Stimulated activated CD8-positive, alpha-beta memory T cell treated with anti-CD3 and anti-CD28 coated beads, Interleukin-15, amount 100 ng/mL, for 1 hour (primary cell): Measurements from ENCODE around the gene NPAS4.
"Not testable (repeated sequence)": the region's sequence is repeated elsewhere in the genome, so short reads cannot be mapped to it uniquely, and the experiment has no call there.

Experiments used
- DNase-seq: peaks from one replicate; pipeline ENCODE4 v3.0.0-alpha.2; 2020; ENCODE audit warnings: low read depth

Gene NPAS4

GRCh38 chr11:66457826-66458225 lies 37.0 kb downstream of the NPAS4 start:
- DNase-seq: no peak

- no peak for DNase-seq
These were observed 38.4 kb downstream of the NPAS4 start for GRCh38 chr11:66459138-66459778.

- no peak for DNase-seq
These were observed 41.2 kb downstream of the NPAS4 start for GRCh38 chr11:66462010-66462409.

- no peak for DNase-seq
These were observed 42.1 kb downstream of the NPAS4 start for GRCh38 chr11:66462911-66463310.

GRCh38 chr11:66464116-66464515 lies 43.3 kb downstream of the NPAS4 start:
- DNase-seq: not testable (repeated sequence)

- no peak for DNase-seq
These were observed 44.1 kb downstream of the NPAS4 start for GRCh38 chr11:66464916-66465315.

GRCh38 chr11:66465373-66466224 lies 44.8 kb downstream of the NPAS4 start:
- no peak for DNase-seq

- peak; percentile 95 for DNase-seq
These were observed 45.6 kb downstream of the NPAS4 start, which contains the start of gene PELI3 for GRCh38 chr11:66466225-66467033. TSS of gene PELI3 (plus strand) at chr11:66466905. CDS start at chr11:66468129, 1,224 bp downstream.

GRCh38 chr11:66467034-66467659 lies 46.3 kb downstream of the NPAS4 start:
- no peak for DNase-seq

- DNase-seq: no peak
These were observed 46.9 kb downstream of the NPAS4 start for GRCh38 chr11:66467756-66468155.

GRCh38 chr11:66468691-66469090 lies 47.9 kb downstream of the NPAS4 start:
- no peak for DNase-seq

- DNase-seq: no peak
These were observed 48.6 kb downstream of the NPAS4 start for GRCh38 chr11:66469441-66469840.

GRCh38 chr11:66470015-66470414 lies 49.2 kb downstream of the NPAS4 start:
- DNase-seq: no peak

- DNase-seq: no peak
These were observed 50.3 kb downstream of the NPAS4 start for GRCh38 chr11:66471142-66471541.

GRCh38 chr11:66472054-66472453 lies 51.2 kb downstream of the NPAS4 start:
- no peak for DNase-seq

- no peak for DNase-seq
These were observed 52.3 kb downstream of the NPAS4 start for GRCh38 chr11:66473167-66473566.

- DNase-seq: no peak
These were observed 53.0 kb downstream of the NPAS4 start for GRCh38 chr11:66473608-66474515.

- DNase-seq: no peak
These were observed 54.7 kb downstream of the NPAS4 start for GRCh38 chr11:66475349-66476172.
